ENCODE measurements around the gene RAVER2. TPM values are rescaled to one million over a fixed set of nuclear protein-coding genes. Genes with fewer than 3 reads are reported as not detected.

RAVER2 gene
- polyA plus RNA-seq, 1 experiment = 5.5 TPM

- ChIA-PET CTCF (interaction anchor here (0.6 kb wide), 1 partner anchor 689 kb away, joined by 3 read pairs; no protein-coding TSS in a partner anchor), POLR2A (no interaction called here)
- no peak for DNase-seq (ENCODE audit: low read depth, low spot score)
These were observed 29.7 kb upstream of the RAVER2 start for GRCh38 chr1:64715186-64715585.

GRCh38 chr1:64721135-64721534 lies 23.7 kb upstream of the RAVER2 start:
- no peak overlapping the region for H3K4me3 ChIP-seq (ENCODE audit: low read depth, low read length)
- H3K9me3 ChIP-seq (ENCODE audit: control insufficient read depth, insufficient read depth, low read length) = no peaks in the 10 kb centered on the region
- no peak overlapping the region for H3K27ac ChIP-seq (ENCODE audit: low read depth, low read length)
- ChIA-PET POLR2A (no interaction called here), CTCF (interaction anchor here (0.6 to 0.9 kb wide), 2 partner anchors 46 to 452 kb away, joined by 3 read pairs; no protein-coding TSS in a partner anchor)
- no peaks in the 10 kb centered on the region for H3K27me3 ChIP-seq (ENCODE audit: control insufficient read depth, insufficient read depth, low read length)
- no peak for DNase-seq (ENCODE audit: low read depth, low spot score)
- TF ChIP-seq CTCF (IDR thresholded peaks at IDR 0.05; ENCODE audit: low read depth, low read length) = no peak

More at GRCh38 chr1:64715186-64715585, 29.7 kb upstream of the RAVER2 start:
- Histone ChIP-seq H3K4me3 (ENCODE audit: low read depth, low read length) (no peak overlapping the region), H3K9me3 (ENCODE audit: control insufficient read depth, insufficient read depth, low read length) (no peaks in the 10 kb centered on the region), H3K27me3 (ENCODE audit: control insufficient read depth, insufficient read depth, low read length) (peaks cover 2% of the 10 kb centered on the region), H3K27ac (ENCODE audit: low read depth, low read length) (no peak overlapping the region)
- TF ChIP-seq CTCF (IDR thresholded peaks at IDR 0.05; ENCODE audit: low read depth, low read length) = no peak

- no peak for TF ChIP-seq CTCF (IDR thresholded peaks at IDR 0.05; ENCODE audit: low read depth, low read length)
- Histone ChIP-seq H3K9me3 (ENCODE audit: control insufficient read depth, insufficient read depth, low read length) (no peaks in the 10 kb centered on the region), H3K27me3 (ENCODE audit: control insufficient read depth, insufficient read depth, low read length) (no peaks in the 10 kb centered on the region), H3K27ac (ENCODE audit: low read depth, low read length) (no peak overlapping the region), H3K4me3 (ENCODE audit: low read depth, low read length) (no peak overlapping the region)
- POLR2A ChIA-PET = no interaction called here
- DNase-seq (ENCODE audit: low read depth, low spot score) = no peak
- CTCF ChIA-PET = interaction anchor here (0.6 to 0.9 kb wide), 2 partner anchors 46 to 453 kb away, joined by 3 read pairs; no protein-coding TSS in a partner anchor
These were observed 23.2 kb upstream of the RAVER2 start for GRCh38 chr1:64721576-64722145.

- no peak for TF ChIP-seq CTCF (IDR thresholded peaks at IDR 0.05; ENCODE audit: low read depth, low read length)
- Histone ChIP-seq H3K4me3 (ENCODE audit: low read depth, low read length) (no peak overlapping the region), H3K27me3 (ENCODE audit: control insufficient read depth, insufficient read depth, low read length) (peaks cover 12% of the 10 kb centered on the region), H3K9me3 (ENCODE audit: control insufficient read depth, insufficient read depth, low read length) (no peaks in the 10 kb centered on the region), H3K27ac (ENCODE audit: low read depth, low read length) (no peak overlapping the region)
- DNase-seq (ENCODE audit: low read depth, low spot score) = no peak
- CTCF ChIA-PET = interaction anchor here (2.0 kb wide), 1 partner anchor 97 kb away, joined by 4 read pairs; no protein-coding TSS in a partner anchor
- POLR2A ChIA-PET = no interaction called here
These were observed 17.0 kb upstream of the RAVER2 start for GRCh38 chr1:64727861-64728260.

GRCh38 chr1:64733581-64734286 lies 11.1 kb upstream of the RAVER2 start:
- Histone ChIP-seq H3K27me3 (ENCODE audit: control insufficient read depth, insufficient read depth, low read length) (peaks cover 15% of the 10 kb centered on the region), H3K27ac (ENCODE audit: low read depth, low read length) (peak overlapping the region; percentile 11), H3K4me3 (ENCODE audit: low read depth, low read length) (no peak overlapping the region), H3K9me3 (ENCODE audit: control insufficient read depth, insufficient read depth, low read length) (no peaks in the 10 kb centered on the region)
- ChIA-PET POLR2A (no interaction called here), CTCF (interaction anchor here (0.7 kb wide), 1 partner anchor 91 kb away, joined by 3 read pairs; no protein-coding TSS in a partner anchor)
- TF ChIP-seq CTCF (IDR thresholded peaks at IDR 0.05; ENCODE audit: low read depth, low read length) = no peak
- peak; percentile 8 for DNase-seq (ENCODE audit: low read depth, low spot score)

All from AG04450 (cell line).